Endodermal cell (in vitro differentiated cells): ENCODE results near the gene NFIA. TPM values are rescaled to one million over a fixed set of nuclear protein-coding genes. Genes with fewer than 3 reads are reported as not detected.

Source experiments
- DNase-seq: peaks from one replicate; pipeline ENCODE4 v3.0.0-alpha.2; 2017
- H3K27ac ChIP-seq: 2 replicates; pipeline ENCODE4 v1.5.1; 2013; ENCODE audit warnings: mild to moderate bottlenecking, low read depth, low read length, moderate library complexity
- H3K27me3 ChIP-seq: 2 replicates; pipeline ENCODE4 v1.6.1; 2013; ENCODE audit warnings: mild to moderate bottlenecking, low read length, moderate library complexity; ENCODE audit not compliant: insufficient read depth, control insufficient read depth, poor library complexity, severe bottlenecking
- H3K36me3 ChIP-seq: 2 replicates; pipeline ENCODE4 v1.7.0; 2013; ENCODE audit warnings: mild to moderate bottlenecking, low read length, moderate library complexity; ENCODE audit not compliant: control insufficient read depth, insufficient read depth
- H3K4me1 ChIP-seq: one replicate; pipeline ENCODE4 v1.7.0; 2013; ENCODE audit warnings: low read length; ENCODE audit not compliant: control insufficient read depth, insufficient read depth
- H3K4me3 ChIP-seq: 2 replicates; pipeline ENCODE4 v1.5.1; 2013; ENCODE audit warnings: mild to moderate bottlenecking, low read length, moderate library complexity
- H3K9ac ChIP-seq: 2 replicates; pipeline ENCODE4 v1.6.1; 2013; ENCODE audit warnings: mild to moderate bottlenecking, low read length, moderate library complexity; ENCODE audit not compliant: poor library complexity, severe bottlenecking; ENCODE audit errors: extremely low read depth
- H3K9me3 ChIP-seq: 2 replicates; pipeline ENCODE4 v1.6.1; 2013; ENCODE audit warnings: mild to moderate bottlenecking, low read length, moderate library complexity; ENCODE audit not compliant: control insufficient read depth
- H3K27ac Mint-ChIP-seq: 2 replicates; pipeline ENCODE4 v1.8.0; 2020; ENCODE audit warnings: mixed read lengths
- H3K27me3 Mint-ChIP-seq: 2 replicates; pipeline ENCODE4 v1.8.0; 2021; ENCODE audit warnings: mild to moderate bottlenecking, mixed read lengths; ENCODE audit not compliant: insufficient read depth
- H3K36me3 Mint-ChIP-seq: 2 replicates; pipeline ENCODE4 v1.8.0; 2020; ENCODE audit warnings: low read depth, mixed read lengths
- H3K4me1 Mint-ChIP-seq: 2 replicates; pipeline ENCODE4 v1.8.0; 2020; ENCODE audit warnings: mixed read lengths
- H3K4me3 Mint-ChIP-seq: 2 replicates; pipeline ENCODE4 v1.8.0; 2020; ENCODE audit warnings: mild to moderate bottlenecking, moderate library complexity, mixed read lengths
- H3K9me3 Mint-ChIP-seq: 2 replicates; pipeline ENCODE4 v1.8.0; 2020; ENCODE audit warnings: mild to moderate bottlenecking, mixed read lengths
- CTCF ChIP-seq: fragments of 200-600 bp; sonication (generic); conservative IDR thresholded peaks from 2 replicates; pipeline ENCODE4 v1.5.0; 2021; ENCODE audit warnings: antibody characterized with exemption, mild to moderate bottlenecking
- WGBS, 2 experiments: methylation state at CpG; one replicate each; pipeline versions ENCODE4 v1.1.5 to v1.1.7; 2013; ENCODE audit warnings: missing lambda C conversion rate in 2 of 2, mixed read lengths in 1 of 2; ENCODE audit not compliant: insufficient coverage in 1 of 2, insufficient read length in 1 of 2; 5-methylcytosine and 5-hydroxymethylcytosine counted together
- total RNA-seq, 2 donors: library from RNA; stranded (reverse); fragmentation: NEBNext Ultra II Directional in 1 of 2; extraction: Animal tissue kit (Norgen Biotek cat#: 25700) in 1 of 2; gene quantifications; 2 replicates in 1 of 2; 3 replicates in 1 of 2; pipeline ENCODE4 v1.2.1, GENCODE V29; 2021

NFIA gene
- total RNA-seq, 2 donors from 2014 or later, result 2.3 to 3.8 TPM

- Mint-ChIP-seq H3K36me3 (no peaks in the 10 kb centered on the region), H3K27ac (no peak overlapping the region), H3K4me1 (no peaks in the 10 kb centered on the region), H3K27me3 (no peaks in the 10 kb centered on the region), H3K4me3 (no peak overlapping the region), H3K9me3 (no peaks in the 10 kb centered on the region)
- no peak for TF ChIP-seq CTCF
- WGBS, 2 experiments, result 90% methylated on average over 1 of the region's 1 CpG; no CpG with 5 or more reads in 1 of the 2 experiments
- no peak for DNase-seq
- Histone ChIP-seq H3K4me3 (no peak overlapping the region), H3K27ac (no peak overlapping the region), H3K27me3 (no peaks in the 10 kb centered on the region), H3K9ac (no peak overlapping the region), H3K36me3 (no peaks in the 10 kb centered on the region), H3K4me1 (no peaks in the 10 kb centered on the region), H3K9me3 (no peaks in the 10 kb centered on the region)
Measured at GRCh38 chr1:61224609-61225008, 142.2 kb downstream of the NFIA start.

- H3K27me3 Mint-ChIP-seq, result peaks cover 1% of the 10 kb centered on the region
- H3K27ac ChIP-seq, result no peak overlapping the region
- DNase-seq, result no peak
- no peak overlapping the region for H3K27ac Mint-ChIP-seq
- H3K27me3 ChIP-seq, result no peaks in the 10 kb centered on the region
- no peak overlapping the region for H3K4me3 ChIP-seq
- peaks cover 2% of the 10 kb centered on the region for H3K4me1 Mint-ChIP-seq
- 94 to 100% methylated on average over 2 to 8 of the region's 9 CpGs for WGBS, 2 experiments
- no peaks in the 10 kb centered on the region for H3K9me3 Mint-ChIP-seq
- H3K9me3 ChIP-seq, result no peaks in the 10 kb centered on the region
- TF ChIP-seq CTCF, result no peak
- H3K4me1 ChIP-seq, result no peaks in the 10 kb centered on the region
- H3K9ac ChIP-seq, result no peak overlapping the region
- no peaks in the 10 kb centered on the region for H3K36me3 ChIP-seq
- H3K36me3 Mint-ChIP-seq, result no peaks in the 10 kb centered on the region
- H3K4me3 Mint-ChIP-seq, result no peak overlapping the region
Measured at GRCh38 chr1:61225478-61225877, 143.1 kb downstream of the NFIA start.

GRCh38 chr1:61226791-61227567 is 144.6 kb downstream of the NFIA start:
- Histone ChIP-seq H3K9ac (no peak overlapping the region), H3K4me3 (no peak overlapping the region), H3K27ac (no peak overlapping the region), H3K4me1 (no peaks in the 10 kb centered on the region), H3K27me3 (no peaks in the 10 kb centered on the region), H3K9me3 (no peaks in the 10 kb centered on the region), H3K36me3 (no peaks in the 10 kb centered on the region)
- 93 to 97% methylated on average over 11 to 12 of the region's 12 CpGs for WGBS, 2 experiments
- Mint-ChIP-seq H3K27ac (no peak overlapping the region), H3K4me1 (peaks cover 3% of the 10 kb centered on the region), H3K27me3 (peaks cover 1% of the 10 kb centered on the region), H3K9me3 (no peaks in the 10 kb centered on the region), H3K4me3 (no peak overlapping the region), H3K36me3 (no peaks in the 10 kb centered on the region)
- DNase-seq, result no peak
- TF ChIP-seq CTCF, result no peak
